H1 (cell line): Measurements from ENCODE around the gene BTC. TPM values are rescaled to one million over a fixed set of nuclear protein-coding genes. Genes with fewer than 3 reads are reported as not detected.

ENCODE experiments used
- CTCF ChIA-PET: fragments of 300-600 bp; sonication (Branson Sonifier 250); formaldehyde crosslinking; loops from one replicate; lab custom pipeline; 2021; ENCODE audit not compliant: partially characterized antibody; lab: Charles Lee
- POLR2A ChIA-PET: fragments of 300-600 bp; sonication (Branson Sonifier 250); formaldehyde crosslinking; loops from one replicate; lab custom pipeline; 2021; ENCODE audit warnings: inconsistent platforms; ENCODE audit not compliant: partially characterized antibody; lab: Charles Lee
- DNase-seq, 2 experiments: peaks; one replicate each; pipeline versions ENCODE4 v3.0.0 to v3.0.0-alpha.2; 2010 to 2022; ENCODE audit warnings: low spot score in 2 of 2, low read depth in 1 of 2, mixed read lengths in 1 of 2
- FAIRE-seq: peaks from 2 replicates; lab custom pipeline; 2011; peaks lifted over from hg19 to GRCh38; lab: Jason Lieb, UNC
- H2AFZ ChIP-seq: 2 replicates; pipeline ENCODE4 v1.8.1; 2012; ENCODE audit warnings: low read length, inconsistent platforms
- H2AK5ac ChIP-seq: 2 replicates; pipeline ENCODE4 v1.6.1; 2013; ENCODE audit warnings: low read depth, low read length
- H2BK120ac ChIP-seq: replicated peaks from 2 replicates; pipeline ENCODE3; 2013; ENCODE audit warnings: low read depth, low read length, inconsistent platforms
- H2BK12ac ChIP-seq: 2 replicates; pipeline ENCODE4 v1.6.1; 2013; ENCODE audit warnings: low read depth, low read length
- H2BK15ac ChIP-seq: 2 replicates; pipeline ENCODE4 v1.6.1; 2013; ENCODE audit warnings: low read length
- H2BK20ac ChIP-seq: 2 replicates; pipeline ENCODE4 v1.6.1; 2013; ENCODE audit warnings: low read length
- H2BK5ac ChIP-seq: 2 replicates; pipeline ENCODE4 v1.6.1; 2013; ENCODE audit warnings: low read depth, low read length
- H3K14ac ChIP-seq: 2 replicates; pipeline ENCODE4 v1.6.1; 2013; ENCODE audit warnings: inconsistent platforms; ENCODE audit not compliant: insufficient read length
- H3K18ac ChIP-seq: 2 replicates; pipeline ENCODE4 v1.6.1; 2013; ENCODE audit warnings: low read length; ENCODE audit errors: extremely low read depth
- H3K23ac ChIP-seq: 2 replicates; pipeline ENCODE4 v1.6.1; 2013; ENCODE audit warnings: inconsistent platforms; ENCODE audit not compliant: insufficient read length
- H3K23me2 ChIP-seq: 2 replicates; pipeline ENCODE4 v1.6.1; 2013; ENCODE audit warnings: low read depth, low read length
- H3K27ac ChIP-seq: 2 replicates; pipeline ENCODE4 v1.6.1; 2011; ENCODE audit warnings: low read depth, low read length, inconsistent platforms
- H3K27me3 ChIP-seq, 4 experiments: replicated peaks in 1 of 4; 1 replicate in 1 of 4; 2 replicates in 3 of 4; pipeline versions ENCODE4 v1.6.1 to v1.8.1; 2011 to 2013; ENCODE audit warnings: low read length in 3 of 4, mild to moderate bottlenecking in 3 of 4, inconsistent platforms in 2 of 4, mixed read lengths in 2 of 4, moderate library complexity in 1 of 4; ENCODE audit not compliant: control insufficient read depth in 3 of 4, insufficient read depth in 3 of 4; ENCODE audit errors: extremely low read depth in 1 of 4
- H3K36me3 ChIP-seq, 4 experiments: 2 replicates each; pipeline versions ENCODE4 v1.6.1 to v1.8.1; 2011 to 2013; ENCODE audit warnings: mild to moderate bottlenecking in 4 of 4, low read length in 3 of 4, moderate library complexity in 2 of 4, control low read depth in 1 of 4, inconsistent platforms in 1 of 4; ENCODE audit not compliant: insufficient read depth in 4 of 4, control insufficient read depth in 2 of 4
- H3K4ac ChIP-seq: replicated peaks from 2 replicates; pipeline ENCODE3; 2013; ENCODE audit warnings: low read length, low read depth, mixed read lengths, inconsistent platforms; ENCODE audit not compliant: insufficient read length
- H3K4me1 ChIP-seq, 4 experiments: replicated peaks in 1 of 4; 1 replicate in 1 of 4; 2 replicates in 3 of 4; pipeline versions ENCODE4 v1.6.1 to v1.8.1; 2011 to 2013; ENCODE audit warnings: low read length in 3 of 4, inconsistent platforms in 2 of 4, mixed read lengths in 1 of 4; ENCODE audit not compliant: insufficient read depth in 4 of 4, control insufficient read depth in 3 of 4
- H3K4me2 ChIP-seq, 2 experiments: 2 replicates each; pipeline versions ENCODE4 v1.6.1 to v1.8.1; 2011 to 2013; ENCODE audit warnings: low read depth in 2 of 2, low read length in 2 of 2, control low read depth in 1 of 2, inconsistent platforms in 1 of 2, mild to moderate bottlenecking in 1 of 2; ENCODE audit not compliant: insufficient read depth in 1 of 2
- H3K4me3 ChIP-seq, 4 experiments: fragments of 200-600, 300-600 bp in 1 of 4; sonication (generic), shearing (Covaris generic), sonication (Bioruptor Twin) in 1 of 4; 2 replicates each; pipeline versions ENCODE4 v1.5.1 to v1.8.1; 2011 to 2016; ENCODE audit warnings: low read length in 4 of 4, low read depth in 3 of 4, control low read depth in 2 of 4, inconsistent platforms in 2 of 4, mild to moderate bottlenecking in 2 of 4, mixed read lengths in 1 of 4, moderate library complexity in 1 of 4; ENCODE audit not compliant: insufficient read depth in 2 of 4; ENCODE audit errors: extremely low read depth in 1 of 4
- H3K56ac ChIP-seq: replicated peaks from 2 replicates; pipeline ENCODE3; 2013; ENCODE audit warnings: low read depth, mild to moderate bottlenecking, mixed read lengths, low read length, inconsistent platforms; ENCODE audit not compliant: insufficient read length
- H3K79me1 ChIP-seq: 2 replicates; pipeline ENCODE4 v1.6.1; 2013; ENCODE audit warnings: low read depth, low read length, control low read depth
- H3K79me2 ChIP-seq, 2 experiments: 2 replicates each; pipeline versions ENCODE4 v1.6.1 to v1.8.1; 2012 to 2013; ENCODE audit warnings: low read length in 2 of 2, mild to moderate bottlenecking in 2 of 2, inconsistent platforms in 1 of 2; ENCODE audit not compliant: insufficient read depth in 2 of 2, control insufficient read depth in 1 of 2
- H3K9ac ChIP-seq, 4 experiments: replicated peaks in 1 of 4; 1 replicate in 1 of 4; 2 replicates in 3 of 4; pipeline versions ENCODE4 v1.6.1 to v1.8.1; 2011 to 2013; ENCODE audit warnings: low read depth in 3 of 4, low read length in 3 of 4, control low read depth in 2 of 4, mild to moderate bottlenecking in 2 of 4, moderate library complexity in 2 of 4, inconsistent platforms in 1 of 4; ENCODE audit errors: extremely low read depth in 1 of 4
- H3K9me3 ChIP-seq, 2 experiments: 2 replicates each; pipeline versions ENCODE4 v1.6.1 to v1.8.1; 2012 to 2013; ENCODE audit warnings: mild to moderate bottlenecking in 2 of 2, moderate library complexity in 2 of 2, control low read depth in 1 of 2, inconsistent platforms in 1 of 2, low read depth in 1 of 2, low read length in 1 of 2, mixed read lengths in 1 of 2; ENCODE audit not compliant: insufficient read depth in 2 of 2
- H4K20me1 ChIP-seq, 2 experiments: replicated peaks in 1 of 2; 2 replicates each; pipeline versions ENCODE3 to v1.8.1; 2011 to 2013; ENCODE audit warnings: inconsistent platforms in 2 of 2, low read length in 2 of 2, mild to moderate bottlenecking in 1 of 2; ENCODE audit not compliant: insufficient read depth in 2 of 2, control insufficient read depth in 1 of 2
- H4K5ac ChIP-seq: 2 replicates; pipeline ENCODE4 v1.6.1; 2013; ENCODE audit warnings: low read length, low read depth, mixed read lengths, inconsistent platforms; ENCODE audit not compliant: insufficient read length
- H4K8ac ChIP-seq: 2 replicates; pipeline ENCODE4 v1.8.0; 2013; ENCODE audit warnings: mild to moderate bottlenecking, moderate library complexity, low read length, inconsistent platforms; ENCODE audit not compliant: insufficient read depth; ENCODE audit errors: extremely low read depth
- H4K91ac ChIP-seq: replicated peaks from 2 replicates; pipeline ENCODE3; 2013; ENCODE audit warnings: low read length, mixed read lengths, inconsistent platforms; ENCODE audit not compliant: insufficient read length
- EZH2 ChIP-seq: fragments of 200-600 bp; sonication (generic); IDR thresholded peaks from 2 replicates; pipeline ENCODE4 v1.7.1; 2012; ENCODE audit warnings: low read depth, mild to moderate bottlenecking, moderate library complexity, low read length, inconsistent platforms; ENCODE audit not compliant: severe bottlenecking
- GABPA ChIP-seq: IDR thresholded peaks from 2 replicates; pipeline ENCODE4 v1.6.1; 2011; ENCODE audit warnings: mild to moderate bottlenecking, low read length, moderate library complexity, borderline replicate concordance; ENCODE audit not compliant: insufficient read depth
- KDM1A ChIP-seq: fragments of 200-600, 300-600 bp; sonication (generic); IDR thresholded peaks from 2 replicates; pipeline ENCODE4 v1.7.1; 2016; ENCODE audit warnings: mild to moderate bottlenecking, low read length, borderline replicate concordance
- MAFK ChIP-seq: IDR thresholded peaks from 2 replicates; pipeline ENCODE4 v1.6.1; 2012; ENCODE audit warnings: low read depth, mild to moderate bottlenecking, improper control_type of control experiment, low read length
- PHF8 ChIP-seq: fragments of 200-600 bp; sonication (generic); conservative IDR thresholded peaks from 2 replicates; pipeline ENCODE4 v1.7.1; 2012; ENCODE audit warnings: low read depth, mild to moderate bottlenecking, inconsistent platforms, low read length, moderate library complexity
- RXRA ChIP-seq: IDR thresholded peaks from 2 replicates; pipeline ENCODE4 v1.6.1; 2011; ENCODE audit warnings: low read depth, mild to moderate bottlenecking, low read length, moderate library complexity; ENCODE audit not compliant: insufficient read depth
- SP4 ChIP-seq: IDR thresholded peaks from 2 replicates; pipeline ENCODE4 v1.6.1; 2012; ENCODE audit warnings: low read length, inconsistent platforms
- USF2 ChIP-seq: IDR thresholded peaks from 2 replicates; pipeline ENCODE4 v1.6.1; 2011; ENCODE audit warnings: low read length, improper control_type of control experiment
- ZNF274 ChIP-seq: IDR thresholded peaks from 2 replicates; pipeline ENCODE4 v1.7.0; 2012; ENCODE audit warnings: low read length, borderline replicate concordance; ENCODE audit errors: extremely low read depth
- WGBS, 2 experiments: shearing (Covaris generic) in 1 of 2; methylation state at CpG; one replicate each; pipeline versions ENCODE4 v1.1.6 to v1.1.7; 2013 to 2015; ENCODE audit warnings: low lambda C conversion rate in 2 of 2, mixed read lengths in 2 of 2, inconsistent platforms in 1 of 2, low coverage in 1 of 2, missing lambda C conversion rate in 1 of 2; ENCODE audit not compliant: insufficient replicate concordance in 2 of 2, insufficient coverage in 1 of 2, insufficient read length in 1 of 2; ENCODE audit errors: extremely low coverage in 1 of 2, missing lambda C conversion rate in 1 of 2; 5-methylcytosine and 5-hydroxymethylcytosine counted together
- polyA plus RNA-seq, 7 experiments: library from polyadenylated mRNA; depleted of rRNA in 3 of 7; stranded (reverse) in 5 of 7; unstranded in 2 of 7; fragments of >200 nt in 5 of 7; fragments of 200-250 nt in 2 of 7; gene quantifications; 1 replicate in 5 of 7; 2 replicates in 1 of 7; 4 replicates in 1 of 7; pipeline versions ENCODE4 v1.2.1 to v1.2.3, GENCODE V29; 2011 to 2013; ENCODE audit warnings: missing spikeins in 2 of 7, mixed read lengths in 2 of 7
- total RNA-seq: library from RNA; stranded (reverse); fragmentation: NEBNext Ultra II Directional; extraction: Animal tissue kit (Norgen Biotek cat#: 25700); gene quantifications from 2 replicates; pipeline ENCODE4 v1.2.1, GENCODE V29; 2021
- TF ChIP-seq, protein P1 (sequence below): IDR thresholded peaks from 2 replicates; pipeline ENCODE4 v1.6.1; 2012; ENCODE audit warnings: inconsistent platforms
- TF ChIP-seq, protein P2 (sequence below): IDR thresholded peaks from 2 replicates; pipeline ENCODE4 v1.6.1; 2011; ENCODE audit warnings: low read depth, mild to moderate bottlenecking, low read length; ENCODE audit not compliant: insufficient read depth

The BTC gene
- total and polyA plus RNA-seq, 2 of the 8 experiments (the other 6 are each of a cell fraction or from before 2014, with no cell fraction given): 0.09 TPM; not detected in 1

- Histone ChIP-seq H2AFZ (no peak overlapping the region), H3K27ac (no peak overlapping the region), H3K4me3 (no peak overlapping the region), H3K4ac (no peak overlapping the region), H4K20me1 (no peaks in the 10 kb centered on the region), H3K14ac (no peak overlapping the region), H3K36me3 (no peaks in the 10 kb centered on the region), H3K9me3 (no peaks in the 10 kb centered on the region), H4K91ac (no peak overlapping the region), H4K5ac (no peak overlapping the region), H3K79me2 (no peaks in the 10 kb centered on the region), H4K8ac (no peak overlapping the region), H3K56ac (no peak overlapping the region), H3K27me3 (no peaks in the 10 kb centered on the region), H3K9ac (no peak overlapping the region), H2BK20ac (no peak overlapping the region), H3K4me1 (no peaks in the 10 kb centered on the region), H2BK15ac (no peak overlapping the region), H3K23me2 (no peaks in the 10 kb centered on the region), H2AK5ac (no peak overlapping the region), H3K79me1 (no peaks in the 10 kb centered on the region), H2BK5ac (no peak overlapping the region), H2BK12ac (no peak overlapping the region), H3K18ac (no peak overlapping the region), H3K23ac (no peak overlapping the region), H3K4me2 (no peak overlapping the region), H2BK120ac (no peak overlapping the region)
- CTCF ChIA-PET: no interaction called here
- FAIRE-seq: no peak
- 89% methylated on average over 3 of the region's 3 CpGs; no CpG with 5 or more reads in 1 of the 2 experiments for WGBS, 2 experiments
- POLR2A ChIA-PET: no interaction called here
- DNase-seq: no peak
- TF ChIP-seq USF2 (no peak), RXRA (no peak), GABPA (no peak), EZH2 (no peak), MAFK (no peak), KDM1A (no peak), SP4 (no peak), ZNF274 (no peak), PHF8 (no peak)
- TF ChIP-seq, protein P1, sequence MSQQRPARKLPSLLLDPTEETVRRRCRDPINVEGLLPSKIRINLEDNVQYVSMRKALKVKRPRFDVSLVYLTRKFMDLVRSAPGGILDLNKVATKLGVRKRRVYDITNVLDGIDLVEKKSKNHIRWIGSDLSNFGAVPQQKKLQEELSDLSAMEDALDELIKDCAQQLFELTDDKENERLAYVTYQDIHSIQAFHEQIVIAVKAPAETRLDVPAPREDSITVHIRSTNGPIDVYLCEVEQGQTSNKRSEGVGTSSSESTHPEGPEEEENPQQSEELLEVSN: no peak
- TF ChIP-seq, protein P2, sequence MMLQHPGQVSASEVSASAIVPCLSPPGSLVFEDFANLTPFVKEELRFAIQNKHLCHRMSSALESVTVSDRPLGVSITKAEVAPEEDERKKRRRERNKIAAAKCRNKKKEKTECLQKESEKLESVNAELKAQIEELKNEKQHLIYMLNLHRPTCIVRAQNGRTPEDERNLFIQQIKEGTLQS: no peak
Measured at GRCh38 chr4:74738464-74739143, 55.7 kb downstream of the BTC start.
